CD14-positive monocyte (primary cell): ENCODE results near the gene CAPN8. TPM values are rescaled to one million over a fixed set of nuclear protein-coding genes. Genes with fewer than 3 reads are reported as not detected.

ENCODE experiments used
- DNase-seq, 3 donors: peaks; one replicate each; pipeline ENCODE4 v3.0.0-alpha.2; 2011 to 2022
- H2AFZ ChIP-seq: 2 replicates; pipeline ENCODE4 v1.6.0; 2012; ENCODE audit warnings: mild to moderate bottlenecking, low read depth, low read length, inconsistent platforms; ENCODE audit not compliant: insufficient read depth, poor library complexity, severe bottlenecking
- H3K27ac ChIP-seq, 2 donors: 1 replicate in 1 of 2; 2 replicates in 1 of 2; pipeline ENCODE4 v1.5.1; 2012 to 2013; ENCODE audit warnings: low read length in 2 of 2, control low read depth in 1 of 2, inconsistent platforms in 1 of 2, low read depth in 1 of 2, mild to moderate bottlenecking in 1 of 2
- H3K27me3 ChIP-seq, 2 donors: one replicate each; pipeline versions ENCODE4 v1.6.0 to v1.6.1; 2011 to 2013; ENCODE audit warnings: low read length in 2 of 2; ENCODE audit not compliant: control insufficient read depth in 2 of 2, insufficient read depth in 2 of 2
- H3K36me3 ChIP-seq, 2 donors: replicated peaks in 1 of 2; 1 replicate in 1 of 2; 2 replicates in 1 of 2; pipeline versions ENCODE4 v1.5.1 to v1.6.1; 2012 to 2013; ENCODE audit warnings: low read length in 2 of 2, control low read depth in 1 of 2, inconsistent platforms in 1 of 2, mild to moderate bottlenecking in 1 of 2; ENCODE audit not compliant: insufficient read depth in 2 of 2, control insufficient read depth in 1 of 2
- H3K4me1 ChIP-seq, 2 donors: 1 replicate in 1 of 2; 2 replicates in 1 of 2; pipeline versions ENCODE4 v1.5.1 to v1.6.1; 2012 to 2013; ENCODE audit warnings: low read length in 2 of 2, control low read depth in 1 of 2, inconsistent platforms in 1 of 2, mild to moderate bottlenecking in 1 of 2, moderate library complexity in 1 of 2; ENCODE audit not compliant: insufficient read depth in 2 of 2, control insufficient read depth in 1 of 2
- H3K4me2 ChIP-seq: replicated peaks from 2 replicates; pipeline ENCODE3; 2012; ENCODE audit warnings: low read length, moderate library complexity, mild to moderate bottlenecking; ENCODE audit not compliant: poor library complexity, severe bottlenecking; ENCODE audit errors: extremely low read depth
- H3K4me3 ChIP-seq, 3 experiments: fragments of 200-600 bp in 1 of 3; sonication (generic) in 1 of 3; replicated peaks in 1 of 3; 1 replicate in 2 of 3; 2 replicates in 1 of 3; pipeline ENCODE4 v1.5.1; 2011 to 2013; ENCODE audit warnings: low read length in 3 of 3, mild to moderate bottlenecking in 3 of 3, control low read depth in 2 of 3, low read depth in 2 of 3, inconsistent platforms in 1 of 3, moderate library complexity in 1 of 3
- H3K79me2 ChIP-seq: 2 replicates; pipeline ENCODE4 v1.6.0; 2012; ENCODE audit warnings: mild to moderate bottlenecking, control low read depth, inconsistent platforms, low read length, moderate library complexity; ENCODE audit not compliant: insufficient read depth
- H3K9ac ChIP-seq: 2 replicates; pipeline ENCODE4 v1.6.0; 2017; ENCODE audit warnings: low read length, mild to moderate bottlenecking; ENCODE audit not compliant: insufficient read depth, poor library complexity, severe bottlenecking
- H3K9me3 ChIP-seq, 2 donors: replicated peaks in 1 of 2; 1 replicate in 1 of 2; 2 replicates in 1 of 2; pipeline versions ENCODE4 v1.5.1 to v1.6.1; 2012 to 2013; ENCODE audit warnings: low read length in 2 of 2, control low read depth in 1 of 2; ENCODE audit not compliant: control insufficient read depth in 1 of 2, insufficient read depth in 1 of 2
- H4K20me1 ChIP-seq: 2 replicates; pipeline ENCODE4 v1.6.0; 2012; ENCODE audit warnings: mild to moderate bottlenecking, low read length, control low read depth, moderate library complexity; ENCODE audit not compliant: insufficient read depth
- H3K27ac Mint-ChIP-seq, 7 donors: one replicate each; pipeline ENCODE4 v1.8.0; 2020; ENCODE audit warnings: mild to moderate bottlenecking in 7 of 7, mixed read lengths in 7 of 7, moderate library complexity in 6 of 7, inconsistent platforms in 2 of 7
- H3K27me3 Mint-ChIP-seq, 3 donors: one replicate each; pipeline ENCODE4 v1.8.0; 2021 to 2022; ENCODE audit warnings: low read depth in 3 of 3, mild to moderate bottlenecking in 3 of 3, mixed read lengths in 3 of 3, moderate library complexity in 3 of 3, inconsistent platforms in 1 of 3
- H3K36me3 Mint-ChIP-seq, 2 donors: one replicate each; pipeline ENCODE4 v1.8.0; 2020; ENCODE audit warnings: mixed read lengths in 2 of 2, inconsistent platforms in 1 of 2, mild to moderate bottlenecking in 1 of 2
- H3K4me1 Mint-ChIP-seq: one replicate; pipeline ENCODE4 v1.8.0; 2020; ENCODE audit warnings: mild to moderate bottlenecking, mixed read lengths
- H3K4me3 Mint-ChIP-seq, 2 donors: one replicate each; pipeline ENCODE4 v1.8.0; 2020; ENCODE audit warnings: mild to moderate bottlenecking in 2 of 2, mixed read lengths in 2 of 2, moderate library complexity in 1 of 2
- H3K9me3 Mint-ChIP-seq, 7 donors: one replicate each; pipeline ENCODE4 v1.8.0; 2020 to 2022; ENCODE audit warnings: mixed read lengths in 7 of 7, mild to moderate bottlenecking in 6 of 7, moderate library complexity in 6 of 7, inconsistent platforms in 2 of 7
- WGBS: methylation state at CpG from one replicate; pipeline ENCODE4 v1.1.5; 2013; ENCODE audit warnings: missing lambda C conversion rate; ENCODE audit not compliant: insufficient coverage; 5-methylcytosine and 5-hydroxymethylcytosine counted together
- intact Hi-C, 2 donors: fragments of 100-400 bp; cut with micrococcal nuclease; formaldehyde crosslinking; loops; one replicate each; pipeline versions ENCODE4 v1.15.0 to v1.15.1; 2023
- polyA plus RNA-seq, 3 donors: library from polyadenylated mRNA; depleted of rRNA in 1 of 3; unstranded in 2 of 3; stranded (reverse) in 1 of 3; fragments of 300-500 nt in 2 of 3; fragments of >200 nt in 1 of 3; fragmentation: Illumina TruSeq in 2 of 3; gene quantifications; 1 replicate in 2 of 3; 2 replicates in 1 of 3; pipeline ENCODE4 v1.2.3, GENCODE V29; 2012 to 2021
- TF ChIP-seq, protein P1 (sequence below): fragments of 200-600 bp; IDR thresholded peaks from one replicate; pipeline ENCODE4 v1.8.0; 2022; ENCODE audit warnings: antibody characterized with exemption, mild to moderate bottlenecking

CAPN8 gene
- polyA plus RNA-seq, 3 donors = 0.40 TPM; not detected in 2

DNA sequence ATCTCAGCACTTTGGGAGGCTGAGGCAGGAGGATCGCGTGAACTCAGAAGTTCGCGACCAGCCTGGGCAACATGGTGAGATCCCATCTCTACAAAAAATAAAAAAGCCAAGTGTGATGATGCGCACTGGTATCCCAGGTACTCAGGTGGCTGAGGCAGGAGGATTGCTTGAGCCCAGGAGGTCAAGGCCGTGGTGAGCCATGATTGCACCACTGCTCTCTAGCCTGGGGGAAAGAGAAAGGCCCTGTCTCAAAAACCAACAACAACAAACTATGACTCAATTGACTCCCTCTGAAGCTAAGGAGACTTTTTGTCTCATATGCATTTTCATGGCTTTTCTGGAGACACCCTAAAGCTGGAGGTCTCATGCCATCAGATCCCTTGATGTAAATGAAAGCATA lies 153.4 kb downstream of the CAPN8 start:
- Mint-ChIP-seq H3K9me3 (peaks cover 9 to 25% (median 14%) of the 10 kb centered on the region in 7 donors), H3K27ac (no peak overlapping the region), H3K27me3 (peaks cover 5 to 14% (median 8%) of the 10 kb centered on the region in 3 donors), H3K4me1 (no peaks in the 10 kb centered on the region), H3K4me3 (no peak overlapping the region), H3K36me3 (no peaks in the 10 kb centered on the region)
- Histone ChIP-seq H3K27ac (no peak overlapping the region), H3K4me2 (no peak overlapping the region), H4K20me1 (no peaks in the 10 kb centered on the region), H3K27me3 (no peaks in the 10 kb centered on the region), H3K9me3 (peaks cover 6 to 12% of the 10 kb centered on the region in 2 donors), H3K4me3 (no peak overlapping the region), H3K36me3 (no peaks in the 10 kb centered on the region), H3K4me1 (no peaks in the 10 kb centered on the region), H2AFZ (no peak overlapping the region), H3K79me2 (no peaks in the 10 kb centered on the region), H3K9ac (no peak overlapping the region)
- TF ChIP-seq, protein P1, sequence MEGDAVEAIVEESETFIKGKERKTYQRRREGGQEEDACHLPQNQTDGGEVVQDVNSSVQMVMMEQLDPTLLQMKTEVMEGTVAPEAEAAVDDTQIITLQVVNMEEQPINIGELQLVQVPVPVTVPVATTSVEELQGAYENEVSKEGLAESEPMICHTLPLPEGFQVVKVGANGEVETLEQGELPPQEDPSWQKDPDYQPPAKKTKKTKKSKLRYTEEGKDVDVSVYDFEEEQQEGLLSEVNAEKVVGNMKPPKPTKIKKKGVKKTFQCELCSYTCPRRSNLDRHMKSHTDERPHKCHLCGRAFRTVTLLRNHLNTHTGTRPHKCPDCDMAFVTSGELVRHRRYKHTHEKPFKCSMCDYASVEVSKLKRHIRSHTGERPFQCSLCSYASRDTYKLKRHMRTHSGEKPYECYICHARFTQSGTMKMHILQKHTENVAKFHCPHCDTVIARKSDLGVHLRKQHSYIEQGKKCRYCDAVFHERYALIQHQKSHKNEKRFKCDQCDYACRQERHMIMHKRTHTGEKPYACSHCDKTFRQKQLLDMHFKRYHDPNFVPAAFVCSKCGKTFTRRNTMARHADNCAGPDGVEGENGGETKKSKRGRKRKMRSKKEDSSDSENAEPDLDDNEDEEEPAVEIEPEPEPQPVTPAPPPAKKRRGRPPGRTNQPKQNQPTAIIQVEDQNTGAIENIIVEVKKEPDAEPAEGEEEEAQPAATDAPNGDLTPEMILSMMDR = no peak
- 67% methylated on average over 3 of the region's 6 CpGs for WGBS
- intact Hi-C loops = no loop called here
- DNase-seq = no peak

DNA sequence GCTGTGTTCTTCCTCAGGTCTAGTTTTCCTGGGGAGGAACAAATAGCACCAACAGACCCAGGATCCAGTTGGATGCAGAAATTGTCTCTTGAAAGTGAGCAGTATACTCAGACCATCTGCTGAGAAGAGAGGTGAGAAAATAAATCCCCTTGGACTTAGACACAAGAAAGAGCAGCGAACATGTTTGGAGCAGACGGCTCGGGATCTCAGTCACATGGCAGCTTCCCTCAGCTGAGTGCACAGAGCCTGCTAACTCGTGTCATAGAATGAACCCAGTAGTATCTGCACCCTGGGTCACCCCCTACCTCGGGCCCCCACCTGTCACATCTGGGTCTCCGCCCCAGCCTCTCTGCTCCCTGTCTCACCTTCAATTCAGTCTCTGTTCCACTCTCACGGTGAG lies 156.7 kb downstream of the CAPN8 start:
- no peak for DNase-seq
- H3K9ac ChIP-seq = no peak overlapping the region
- intact Hi-C loops = no loop called here
- no peaks in the 10 kb centered on the region for H3K4me1 Mint-ChIP-seq
- peaks cover 9 to 21% (median 14%) of the 10 kb centered on the region in 7 donors for H3K9me3 Mint-ChIP-seq
- H3K27me3 ChIP-seq = no peaks in the 10 kb centered on the region
- WGBS = 87% methylated on average over 7 of the region's 7 CpGs
- no peak overlapping the region for H2AFZ ChIP-seq
- no peak overlapping the region for H3K4me2 ChIP-seq
- no peaks in the 10 kb centered on the region for H3K79me2 ChIP-seq
- H3K36me3 ChIP-seq = no peaks in the 10 kb centered on the region
- no peaks in the 10 kb centered on the region for H3K36me3 Mint-ChIP-seq
- H3K9me3 ChIP-seq = peaks cover 6 to 12% of the 10 kb centered on the region in 2 donors
- TF ChIP-seq, protein P1 = no peak
- H3K4me3 Mint-ChIP-seq = no peak overlapping the region
- H4K20me1 ChIP-seq = no peaks in the 10 kb centered on the region
- peak overlapping the region in 1 of 7 donors; percentile 35 for H3K27ac Mint-ChIP-seq
- peaks cover 4 to 8% (median 5%) of the 10 kb centered on the region in 3 donors for H3K27me3 Mint-ChIP-seq
- no peak overlapping the region for H3K4me3 ChIP-seq
- H3K27ac ChIP-seq = no peak overlapping the region
- no peaks in the 10 kb centered on the region for H3K4me1 ChIP-seq
